ENCODE results near the gene CD93.

CD93 gene

DNA sequence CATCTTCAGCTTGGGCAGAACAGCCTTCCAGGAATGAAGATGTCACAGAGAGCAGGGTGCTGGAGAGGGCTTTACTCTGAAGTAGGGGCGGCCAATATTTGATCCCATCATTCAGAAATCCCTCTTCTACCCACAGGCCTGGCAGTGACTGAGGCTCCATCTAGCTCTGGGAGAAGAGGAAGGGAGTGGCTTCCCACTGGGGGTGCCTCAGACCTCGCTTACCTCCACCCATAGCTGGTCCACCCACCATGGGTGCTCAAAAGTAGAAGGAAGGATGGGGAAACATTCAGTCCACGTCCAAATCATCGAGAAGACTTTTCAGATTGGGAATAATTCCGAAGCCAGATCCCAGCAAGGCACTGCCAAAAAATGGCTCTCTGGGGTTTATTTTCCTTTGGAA is 24.9 kb downstream of the CD93 start:
- no peak for DNase-seq (ENCODE audit: low read depth, low spot score)

- no peak for DNase-seq (ENCODE audit: low read depth, low spot score)
Observed at GRCh38 chr20:23060629-23061028, 25.5 kb downstream of the CD93 start.

- no peak for DNase-seq (ENCODE audit: low read depth, low spot score)
Observed at GRCh38 chr20:23059846-23060245, 26.3 kb downstream of the CD93 start.

- no peak for DNase-seq (ENCODE audit: low read depth, low spot score)
Observed at GRCh38 chr20:23059001-23059400, 27.1 kb downstream of the CD93 start.

- DNase-seq (ENCODE audit: low read depth, low spot score) = no peak
Observed at GRCh38 chr20:23058240-23058639, 27.9 kb downstream of the CD93 start.

DNA sequence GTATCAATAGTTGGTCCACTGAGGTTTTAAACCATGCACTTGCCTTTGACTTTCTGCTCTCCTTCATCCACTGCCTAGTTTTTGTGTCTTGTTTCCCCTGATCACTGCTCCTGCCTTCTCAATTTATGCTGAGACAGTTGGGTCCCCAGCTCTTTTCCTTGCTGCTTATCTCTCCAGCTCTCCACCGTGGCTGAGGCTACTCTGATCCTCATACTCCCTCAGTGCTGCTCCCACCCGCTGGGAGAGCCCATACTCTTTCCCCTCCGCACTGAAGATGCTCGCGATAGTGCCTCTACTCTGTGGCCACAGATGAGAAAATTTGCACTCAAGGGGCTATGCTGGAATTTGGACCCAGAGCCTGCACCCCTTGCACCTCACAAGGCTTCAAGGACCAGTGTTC is 33.2 kb downstream of the CD93 start:
- DNase-seq (ENCODE audit: low read depth, low spot score) = no peak

GRCh38 chr20:23050847-23051627 is 35.1 kb downstream of the CD93 start:
- peak; percentile 78 for DNase-seq (ENCODE audit: low read depth, low spot score)

- no peak for DNase-seq (ENCODE audit: low read depth, low spot score)
Observed at GRCh38 chr20:23050076-23050838, 35.9 kb downstream of the CD93 start.

DNA sequence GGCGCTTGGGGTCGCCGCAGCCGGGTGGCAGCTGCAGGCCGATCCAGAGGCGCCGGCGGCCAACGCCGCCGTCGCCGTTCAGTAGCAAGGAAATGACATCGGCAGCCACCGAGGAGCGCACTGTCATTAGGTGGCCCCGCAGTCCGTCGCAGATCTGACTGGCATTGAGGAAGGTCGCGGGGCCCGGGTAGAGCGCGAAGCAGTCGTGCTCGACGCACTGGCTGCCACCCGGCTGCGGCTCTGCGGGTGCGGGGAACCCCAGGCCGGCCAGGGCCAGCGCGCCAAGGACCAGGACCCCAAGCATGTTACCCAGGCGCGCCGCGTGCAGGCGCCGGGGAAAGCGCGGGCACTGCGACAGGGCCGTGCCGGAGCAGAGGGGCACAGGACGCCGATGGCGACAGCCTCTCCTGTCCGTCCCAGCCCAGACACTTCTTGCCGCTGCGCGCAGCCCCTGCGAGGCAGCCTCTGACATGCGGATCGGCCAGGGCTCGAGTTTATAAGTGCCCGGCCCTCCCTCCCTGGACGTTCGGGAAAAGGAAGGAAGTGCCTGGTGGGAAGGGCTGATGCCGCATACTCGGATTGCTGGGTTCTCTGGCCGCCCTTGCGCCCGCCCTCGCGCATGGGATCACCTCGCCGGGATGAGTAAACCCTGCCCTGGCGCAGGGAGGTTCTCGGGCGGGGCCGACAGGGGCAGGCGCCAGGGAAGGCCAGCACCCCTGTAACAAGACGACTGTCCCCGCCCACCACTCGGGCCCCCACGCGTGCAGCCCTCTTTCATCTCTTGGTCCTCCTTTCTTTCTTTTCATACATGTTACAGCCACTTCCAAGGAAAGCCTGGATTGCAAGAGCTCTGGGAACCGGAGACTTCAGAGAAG is 36.7 kb downstream of the CD93 start, which contains the start of gene THBD:
TSS of gene THBD (minus strand) at position 472 of the 875 bp plus-strand sequence. CDS start at position 304, 168 bp downstream.
- no peak for DNase-seq (ENCODE audit: low read depth, low spot score)

DNA sequence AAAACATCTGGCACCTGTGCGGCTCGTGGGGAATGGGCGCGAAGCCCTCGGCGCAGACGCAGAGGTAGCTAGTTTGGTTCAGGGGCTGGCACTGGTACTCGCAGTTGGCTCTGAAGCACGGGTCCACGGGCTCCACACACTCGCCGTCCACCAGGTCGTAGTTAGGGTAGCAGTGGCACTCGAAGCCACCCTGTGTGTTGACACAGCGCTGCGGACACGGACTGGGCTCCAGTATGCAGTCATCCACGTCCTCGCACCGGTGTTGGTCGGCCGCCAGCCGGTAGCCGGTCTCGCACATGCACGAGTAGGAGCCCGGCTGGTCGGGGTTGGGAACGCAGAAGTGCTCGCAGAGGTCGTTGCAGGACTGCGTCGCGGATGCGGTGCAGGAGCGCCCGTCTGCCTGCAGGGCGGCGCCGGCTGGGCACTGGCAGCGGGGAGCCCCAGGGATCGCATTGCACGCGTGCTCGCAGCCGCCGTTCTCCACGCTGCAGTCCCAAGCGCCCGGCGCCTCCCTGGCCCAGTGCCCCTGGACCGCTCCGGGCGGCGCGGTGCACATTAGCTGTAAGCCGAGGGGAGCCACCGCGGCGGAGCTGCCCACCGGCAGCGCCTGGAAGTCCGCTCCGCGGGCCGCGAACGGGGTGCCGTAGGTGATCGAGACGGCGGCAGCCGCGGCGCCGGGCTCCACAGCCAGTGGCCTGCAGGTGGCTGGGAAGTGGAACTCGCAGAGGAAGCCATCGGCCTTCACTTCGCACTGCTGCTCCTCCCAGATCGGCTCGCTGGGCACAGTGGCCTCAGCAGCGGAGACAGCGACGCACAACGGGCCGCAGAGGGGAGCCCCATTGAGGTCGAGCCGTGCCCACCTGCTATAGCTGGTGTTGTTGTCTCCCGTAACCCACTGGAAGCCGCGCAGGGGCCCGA is 37.6 kb downstream of the CD93 start:
- DNase-seq (ENCODE audit: low read depth, low spot score) = no peak

- no peak for DNase-seq (ENCODE audit: low read depth, low spot score)
Observed at GRCh38 chr20:23047738-23048214, 38.3 kb downstream of the CD93 start.

DNA sequence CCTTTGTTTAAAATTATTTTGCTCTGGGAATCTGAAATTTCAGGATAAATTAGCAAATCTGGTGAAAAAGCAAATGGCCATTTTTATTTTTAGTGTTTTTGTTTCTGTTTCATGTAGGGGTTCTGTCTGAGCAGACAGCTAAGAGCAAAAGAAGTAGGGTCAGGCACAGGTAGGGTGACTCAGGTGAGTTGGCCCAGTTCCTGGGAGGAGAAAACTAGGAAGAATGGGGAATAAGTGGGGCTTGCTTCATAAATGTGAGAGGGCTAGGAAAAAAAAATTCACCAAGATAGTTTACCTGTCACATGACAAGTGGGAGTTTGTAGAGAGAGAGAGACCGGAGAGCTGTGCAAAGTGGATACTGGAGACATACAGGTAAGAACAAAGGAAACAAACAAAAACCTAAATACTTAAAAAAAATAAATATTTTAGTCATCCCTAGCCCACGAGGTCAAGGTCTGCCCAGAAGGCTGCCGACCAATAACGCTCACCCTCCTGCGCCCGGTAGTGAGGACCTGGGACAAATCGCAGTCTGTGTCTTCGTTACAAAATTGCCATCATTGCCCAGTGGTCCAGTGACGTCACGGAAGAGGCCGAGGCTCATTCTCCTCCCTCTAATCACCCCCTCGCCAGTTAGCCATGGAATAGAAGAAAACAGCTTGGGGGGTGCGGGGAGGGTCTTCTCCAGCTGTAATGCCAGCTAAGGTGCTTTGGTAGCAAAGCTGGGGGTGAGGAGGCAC is 39.0 kb downstream of the CD93 start:
- no peak for DNase-seq (ENCODE audit: low read depth, low spot score)

DNA sequence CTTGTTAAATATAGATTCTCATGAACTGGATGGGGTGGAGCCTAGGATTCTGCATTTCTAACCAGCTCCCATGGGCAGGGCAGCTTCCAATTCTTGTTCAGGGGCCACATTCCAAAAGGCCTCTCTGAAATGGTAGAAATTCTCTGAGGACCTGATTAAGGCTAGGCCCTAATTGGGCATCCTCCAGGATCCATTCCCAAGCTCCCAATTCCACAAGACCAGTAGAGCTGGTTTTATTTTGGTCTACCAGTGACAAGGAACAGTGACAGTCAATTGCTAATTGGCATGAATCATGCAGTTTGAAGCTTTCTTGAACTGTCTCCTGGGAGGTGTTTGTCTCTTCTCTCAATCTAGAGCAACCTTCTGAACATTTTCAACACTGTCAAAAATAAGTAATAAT is 39.7 kb downstream of the CD93 start:
- DNase-seq (ENCODE audit: low read depth, low spot score) = no peak

DNA sequence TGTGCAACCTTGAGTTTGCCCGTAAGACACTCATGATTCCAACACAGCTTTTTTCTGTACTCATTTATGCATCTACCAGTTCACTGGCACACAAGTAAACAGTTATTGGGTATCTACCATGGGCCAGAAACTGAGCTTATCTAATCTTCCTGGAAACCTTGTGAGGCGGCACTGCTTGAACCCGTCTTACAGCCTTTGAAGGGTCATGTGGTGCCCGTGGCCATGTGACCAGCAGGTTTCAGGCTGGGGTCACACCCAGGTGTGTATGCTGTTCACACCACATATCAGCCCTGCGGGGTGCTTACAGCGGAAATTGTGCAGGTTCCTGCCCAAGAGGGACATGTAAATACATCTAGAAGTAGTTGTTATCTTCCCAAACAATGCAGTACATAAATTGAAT is 42.7 kb downstream of the CD93 start:
- no peak for DNase-seq (ENCODE audit: low read depth, low spot score)

GRCh38 chr20:23042270-23042669 is 43.9 kb downstream of the CD93 start:
- DNase-seq (ENCODE audit: low read depth, low spot score) = no peak

- DNase-seq (ENCODE audit: low read depth, low spot score) = no peak
Observed at GRCh38 chr20:23039885-23040508, 46.1 kb downstream of the CD93 start.

DNA sequence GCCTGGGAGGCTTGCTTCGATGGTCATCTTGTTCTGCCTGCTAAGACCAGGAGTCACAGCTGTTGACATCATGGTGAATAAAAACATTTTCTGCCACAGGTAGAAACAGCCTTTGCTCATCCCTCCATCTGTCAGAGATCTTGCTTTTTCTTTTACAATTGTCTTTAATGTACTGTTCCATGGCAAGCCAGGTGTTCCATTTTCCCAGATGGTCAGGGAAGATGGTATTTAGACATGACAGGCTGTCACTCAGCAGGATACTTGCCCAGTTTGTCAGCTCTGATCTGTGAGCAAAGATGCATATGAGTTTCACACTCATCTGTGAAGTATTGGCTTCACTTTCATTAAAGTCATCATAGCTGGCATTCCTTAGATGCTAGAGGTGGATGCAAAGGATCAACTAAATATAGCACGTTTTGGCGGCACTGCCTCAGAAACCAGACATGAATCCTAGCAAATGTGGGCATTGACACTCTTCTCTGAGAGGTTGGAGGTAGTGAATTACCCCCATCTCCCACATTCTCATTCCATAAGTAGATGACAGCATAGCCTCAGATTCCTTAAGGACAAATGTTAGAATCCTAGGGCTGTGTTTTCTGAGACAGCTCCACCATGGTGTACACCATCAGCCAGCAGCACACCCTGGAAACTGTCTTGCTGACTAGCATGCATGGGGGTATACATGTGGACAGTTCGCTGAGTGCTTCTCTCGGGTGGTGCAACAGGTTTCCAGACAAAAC is 46.8 kb downstream of the CD93 start:
- DNase-seq (ENCODE audit: low read depth, low spot score) = no peak

- no peak for DNase-seq (ENCODE audit: low read depth, low spot score)
Observed at GRCh38 chr20:23037017-23037481, 49.1 kb downstream of the CD93 start.

DNA sequence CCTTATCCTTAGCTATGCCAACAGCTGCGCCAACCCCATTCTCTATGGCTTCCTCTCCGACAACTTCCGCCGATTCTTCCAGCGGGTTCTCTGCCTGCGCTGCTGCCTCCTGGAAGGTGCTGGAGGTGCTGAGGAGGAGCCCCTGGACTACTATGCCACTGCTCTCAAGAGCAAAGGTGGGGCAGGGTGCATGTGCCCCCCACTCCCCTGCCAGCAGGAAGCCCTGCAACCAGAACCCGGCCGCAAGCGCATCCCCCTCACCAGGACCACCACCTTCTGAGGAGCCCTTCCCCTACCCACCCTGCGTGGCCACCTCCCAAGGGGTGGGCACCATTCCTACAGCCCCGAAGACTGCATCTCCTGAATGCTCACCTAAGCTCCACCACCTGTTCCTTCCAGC is 49.8 kb downstream of the CD93 start:
- DNase-seq (ENCODE audit: low read depth, low spot score) = no peak
